ENCODE measurements around the gene CTTN. TPM values are rescaled to one million over a fixed set of nuclear protein-coding genes. Genes with fewer than 3 reads are reported as not detected.
A peak's percentile ranks its signal among the peaks of the same experiment; 100 is the strongest.

The CTTN gene
- total RNA-seq, 1 experiment from 2014 or later: 503 TPM

DNA sequence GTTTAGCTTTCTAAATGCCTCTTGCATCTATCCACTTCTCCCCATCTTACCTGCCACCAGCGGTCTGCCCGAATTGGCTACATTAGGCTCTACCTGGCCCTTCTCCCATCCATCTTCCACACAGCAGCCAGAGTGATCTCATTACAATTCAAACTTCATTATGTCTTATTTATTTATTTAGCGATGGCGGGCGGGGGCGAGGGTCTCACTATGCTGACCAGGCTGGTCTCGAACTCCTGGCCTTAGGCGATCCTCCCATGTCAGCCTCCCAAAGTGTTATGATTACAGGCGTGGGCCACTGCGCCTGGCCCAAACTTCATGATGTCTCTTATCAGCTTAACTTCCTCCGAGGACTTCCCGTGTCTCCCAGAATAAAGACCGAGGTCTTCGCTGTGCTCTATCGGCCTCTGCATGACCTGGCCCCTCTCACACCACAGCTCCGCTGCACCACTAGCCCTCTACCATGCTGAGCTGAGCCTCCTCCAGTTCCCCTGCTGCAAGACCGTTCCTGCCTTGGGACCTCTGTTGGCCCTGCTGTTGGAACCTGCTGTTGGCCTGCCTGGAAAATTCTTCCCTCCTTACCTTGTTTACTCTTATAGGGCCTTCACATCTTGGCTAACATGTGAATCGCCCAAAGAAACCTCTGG is 870 bp upstream of the CTTN start:
- TF ChIP-seq, protein P1, sequence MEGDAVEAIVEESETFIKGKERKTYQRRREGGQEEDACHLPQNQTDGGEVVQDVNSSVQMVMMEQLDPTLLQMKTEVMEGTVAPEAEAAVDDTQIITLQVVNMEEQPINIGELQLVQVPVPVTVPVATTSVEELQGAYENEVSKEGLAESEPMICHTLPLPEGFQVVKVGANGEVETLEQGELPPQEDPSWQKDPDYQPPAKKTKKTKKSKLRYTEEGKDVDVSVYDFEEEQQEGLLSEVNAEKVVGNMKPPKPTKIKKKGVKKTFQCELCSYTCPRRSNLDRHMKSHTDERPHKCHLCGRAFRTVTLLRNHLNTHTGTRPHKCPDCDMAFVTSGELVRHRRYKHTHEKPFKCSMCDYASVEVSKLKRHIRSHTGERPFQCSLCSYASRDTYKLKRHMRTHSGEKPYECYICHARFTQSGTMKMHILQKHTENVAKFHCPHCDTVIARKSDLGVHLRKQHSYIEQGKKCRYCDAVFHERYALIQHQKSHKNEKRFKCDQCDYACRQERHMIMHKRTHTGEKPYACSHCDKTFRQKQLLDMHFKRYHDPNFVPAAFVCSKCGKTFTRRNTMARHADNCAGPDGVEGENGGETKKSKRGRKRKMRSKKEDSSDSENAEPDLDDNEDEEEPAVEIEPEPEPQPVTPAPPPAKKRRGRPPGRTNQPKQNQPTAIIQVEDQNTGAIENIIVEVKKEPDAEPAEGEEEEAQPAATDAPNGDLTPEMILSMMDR (IDR thresholded peaks at IDR 0.05): no peak
- TF ChIP-seq SIN3A (IDR thresholded peaks at IDR 0.05; ENCODE audit: borderline replicate concordance, insufficient read depth, low read depth, low read length): no peak
- TF ChIP-seq REST (IDR thresholded peaks at IDR 0.05; ENCODE audit: insufficient read depth in 1 of 2, low read depth in 2 of 2, low read length in 1 of 2): no peak
- TF ChIP-seq POLR2AphosphoS5 (IDR thresholded peaks at IDR 0.05; ENCODE audit: low read depth, low read length): no peak
- TF ChIP-seq TCF7L2 (IDR thresholded peaks at IDR 0.05; ENCODE audit: low read depth, low read length): no peak
- Histone ChIP-seq H3K36me3 (ENCODE audit: control insufficient read depth, insufficient read depth, low read length) (0 out of 2 replicates have a peak, but pooled peaks cover 2% of the 10 kb centered on the region), H3K27me3 (ENCODE audit: control insufficient read depth, insufficient read depth, low read length) (no peaks in the 10 kb centered on the region), H3K27ac (ENCODE audit: low read length) (peak overlapping the region; percentile 95), H3K4me3 (ENCODE audit: low read depth in 2 of 2, low read length in 2 of 2) (peak overlapping the region; percentile 80 to 96), H3K9me3 (ENCODE audit: control insufficient read depth, insufficient read depth, low read depth, low read length) (no peaks in the 10 kb centered on the region), H3K4me1 (ENCODE audit: control insufficient read depth, insufficient read depth, low read length) (peaks cover 20% of the 10 kb centered on the region)
- CTCF ChIA-PET: interaction anchor here (0.6 kb wide), 1 partner anchor 13 kb away, joined by 5 read pairs; no protein-coding TSS in a partner anchor
- BruUV-seq (replicated peaks): TSS peak; percentile 73
- ATAC-seq: peak; percentile 28
- in situ Hi-C loops (cut with HindIII; ENCODE audit: low pct_unique_long_range_greater_than_20kb, low sequenced_read_pairs): no loop called here
- DNase-seq (ENCODE audit: low read depth, low spot score): no peak
- intact Hi-C loops (cut with micrococcal nuclease; ENCODE audit: unreplicated experiment): no loop called here
- POLR2A ChIA-PET: interaction anchor here (0.6 kb wide), 1 partner anchor 55 kb away, joined by 3 read pairs; no protein-coding TSS in a partner anchor

DNA sequence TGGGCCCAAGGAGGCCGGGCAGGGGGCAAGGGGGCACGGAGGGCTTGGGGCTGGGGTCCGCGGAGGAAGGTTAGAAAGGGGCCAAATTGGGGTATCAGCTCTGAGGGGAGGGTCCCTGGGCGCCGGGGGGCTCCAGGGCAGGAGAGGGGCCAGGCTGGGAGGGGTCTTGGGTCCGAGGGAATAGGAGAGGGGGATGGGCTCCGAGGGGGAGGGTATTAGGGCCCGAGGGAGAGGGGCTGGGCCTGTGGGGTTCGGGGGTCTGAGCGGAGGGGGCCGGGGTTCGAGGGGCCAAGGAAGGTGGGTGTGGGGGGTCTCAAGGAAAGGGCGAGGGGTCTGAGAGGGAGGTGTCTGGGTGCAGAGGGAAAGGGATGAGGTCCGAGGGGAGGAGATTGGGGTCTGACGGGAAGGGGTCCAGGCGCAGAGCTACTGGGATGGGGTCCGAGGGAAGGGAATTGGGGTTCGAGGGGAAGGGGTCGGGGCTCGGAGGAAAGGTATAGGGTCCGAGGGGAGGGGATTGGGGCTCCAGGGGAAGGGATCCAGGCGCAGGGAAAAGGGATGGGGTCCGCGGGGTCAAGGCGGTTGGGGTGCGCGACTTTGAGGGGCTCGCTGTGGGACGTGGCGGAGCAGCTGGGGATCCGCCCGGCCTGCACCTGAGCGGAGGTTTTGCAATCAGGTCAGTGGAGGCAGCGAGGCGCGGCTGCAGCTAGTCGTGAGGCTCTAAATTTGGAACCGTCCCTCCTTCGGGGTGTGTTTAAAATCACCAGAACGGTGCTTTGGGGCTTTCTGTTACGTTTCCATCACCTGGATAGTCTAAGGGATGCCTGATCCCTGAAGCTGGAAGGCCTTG is 728 bp downstream of the CTTN start:
- Histone ChIP-seq H3K36me3 (ENCODE audit: control insufficient read depth, insufficient read depth, low read length) (0 out of 2 replicates have a peak, but pooled peaks cover 2% of the 10 kb centered on the region), H3K27me3 (ENCODE audit: control insufficient read depth, insufficient read depth, low read length) (no peaks in the 10 kb centered on the region), H3K27ac (ENCODE audit: low read length) (peak overlapping the region; percentile 85), H3K9me3 (ENCODE audit: control insufficient read depth, insufficient read depth, low read depth, low read length) (no peaks in the 10 kb centered on the region), H3K4me3 (ENCODE audit: low read depth in 2 of 2, low read length in 2 of 2) (peak overlapping the region; percentile 80 to 96), H3K4me1 (ENCODE audit: control insufficient read depth, insufficient read depth, low read length) (peaks cover 22% of the 10 kb centered on the region)
- BruUV-seq (replicated peaks): no TSS peak
- ATAC-seq (peak; percentile 26), DNase-seq (ENCODE audit: low read depth, low spot score) (no peak)
- POLR2A ChIA-PET: no interaction called here
- CTCF ChIA-PET: no interaction called here
- TF ChIP-seq POLR2AphosphoS5 (IDR thresholded peaks at IDR 0.05; ENCODE audit: low read depth, low read length): no peak
- no peak for TF ChIP-seq TCF7L2 (IDR thresholded peaks at IDR 0.05; ENCODE audit: low read depth, low read length)
- TF ChIP-seq, protein P1 (IDR thresholded peaks at IDR 0.05): no peak
- no peak for TF ChIP-seq SIN3A (IDR thresholded peaks at IDR 0.05; ENCODE audit: borderline replicate concordance, insufficient read depth, low read depth, low read length)
- no peak for TF ChIP-seq REST (IDR thresholded peaks at IDR 0.05; ENCODE audit: insufficient read depth in 1 of 2, low read depth in 2 of 2, low read length in 1 of 2)
- intact Hi-C loops (cut with micrococcal nuclease; ENCODE audit: unreplicated experiment): no loop called here
- in situ Hi-C loops (cut with HindIII; ENCODE audit: low pct_unique_long_range_greater_than_20kb, low sequenced_read_pairs): no loop called here

All from Panc1 (cell line).